Calu3 (cell line): ENCODE measurements around the gene PDGFD. TPM values are rescaled to one million over a fixed set of nuclear protein-coding genes. Genes with fewer than 3 reads are reported as not detected.

ENCODE experiments used
- BruUV-seq: library from RNA; stranded (reverse); fragments of 400-500 nt; replicated peaks from 2 replicates; lab custom pipeline; 2021; lab: Mats Ljungman, UMichigan
- CTCF ChIA-PET: fragments of 300-600 bp; sonication (Branson Sonifier 250); formaldehyde crosslinking; loops from one replicate; lab custom pipeline; 2022; ENCODE audit warnings: antibody characterized with exemption; lab: Charles Lee
- DNase-seq: peaks from one replicate; pipeline ENCODE4 v3.0.0; 2022
- H3K27ac Mint-ChIP-seq: one replicate; pipeline ENCODE4 v1.8.0; 2022; ENCODE audit warnings: mixed read lengths; ENCODE audit not compliant: unreplicated experiment
- H3K27me3 Mint-ChIP-seq: one replicate; pipeline ENCODE4 v1.8.0; 2022; ENCODE audit warnings: mixed read lengths; ENCODE audit not compliant: unreplicated experiment
- H3K36me3 Mint-ChIP-seq: one replicate; pipeline ENCODE4 v1.8.0; 2022; ENCODE audit warnings: mild to moderate bottlenecking, moderate library complexity, mixed read lengths; ENCODE audit not compliant: insufficient read depth, unreplicated experiment
- H3K4me1 Mint-ChIP-seq: one replicate; pipeline ENCODE4 v1.8.0; 2022; ENCODE audit warnings: mild to moderate bottlenecking, low read depth, mixed read lengths; ENCODE audit not compliant: unreplicated experiment
- H3K4me3 Mint-ChIP-seq: one replicate; pipeline ENCODE4 v1.8.0; 2022; ENCODE audit warnings: mild to moderate bottlenecking, low read depth, moderate library complexity, mixed read lengths; ENCODE audit not compliant: unreplicated experiment
- H3K9me3 Mint-ChIP-seq: one replicate; pipeline ENCODE4 v1.8.0; 2022; ENCODE audit warnings: low read depth, mixed read lengths; ENCODE audit not compliant: unreplicated experiment
- CTCF ChIP-seq: fragments of 200-600 bp; IDR thresholded peaks from one replicate; pipeline ENCODE4 v1.8.0; 2022; ENCODE audit warnings: antibody characterized with exemption; ENCODE audit not compliant: unreplicated experiment
- intact Hi-C: fragments of 100-400 bp; cut with micrococcal nuclease; formaldehyde crosslinking; loops from one replicate; pipeline ENCODE4 v1.10.0; 2022; ENCODE audit not compliant: unreplicated experiment
- total RNA-seq: library from RNA; stranded (reverse); gene quantifications from 2 replicates; pipeline ENCODE4 v1.2.3, GENCODE V29; 2022

The PDGFD gene
- total RNA-seq, 1 experiment from 2014 or later: 5.1 TPM

- intact Hi-C loops: no loop called here
- H3K4me3 Mint-ChIP-seq: no peak overlapping the region
- CTCF ChIA-PET: no interaction called here
- no peak for DNase-seq
- no peak for TF ChIP-seq CTCF
- H3K36me3 Mint-ChIP-seq: no peaks in the 10 kb centered on the region
- H3K9me3 Mint-ChIP-seq: peaks cover 3% of the 10 kb centered on the region
- no peak overlapping the region for H3K27ac Mint-ChIP-seq
- no peaks in the 10 kb centered on the region for H3K4me1 Mint-ChIP-seq
- H3K27me3 Mint-ChIP-seq: no peaks in the 10 kb centered on the region
- BruUV-seq: no TSS peak
These were observed 256.1 kb downstream of the PDGFD start for GRCh38 chr11:103907548-103908455.

- no peak overlapping the region for H3K4me3 Mint-ChIP-seq
- no peak for DNase-seq
- no peak overlapping the region for H3K27ac Mint-ChIP-seq
- H3K27me3 Mint-ChIP-seq: no peaks in the 10 kb centered on the region
- no TSS peak for BruUV-seq
- no peaks in the 10 kb centered on the region for H3K36me3 Mint-ChIP-seq
- intact Hi-C loops: no loop called here
- peaks cover 3% of the 10 kb centered on the region for H3K9me3 Mint-ChIP-seq
- no peaks in the 10 kb centered on the region for H3K4me1 Mint-ChIP-seq
- no peak for TF ChIP-seq CTCF
- CTCF ChIA-PET: interaction anchor here (0.5 kb wide), 1 partner anchor 332 kb away, joined by 3 read pairs; no protein-coding TSS in a partner anchor
These were observed 256.8 kb downstream of the PDGFD start for GRCh38 chr11:103907136-103907535.

- Mint-ChIP-seq H3K4me3 (no peak overlapping the region), H3K27ac (no peak overlapping the region), H3K9me3 (no peaks in the 10 kb centered on the region), H3K27me3 (no peaks in the 10 kb centered on the region), H3K4me1 (no peaks in the 10 kb centered on the region), H3K36me3 (no peaks in the 10 kb centered on the region)
- intact Hi-C loops: no loop called here
- BruUV-seq: no TSS peak
- no peak for TF ChIP-seq CTCF
- CTCF ChIA-PET: no interaction called here
- no peak for DNase-seq
These were observed 257.6 kb downstream of the PDGFD start for GRCh38 chr11:103906291-103906867.

GRCh38 chr11:103904324-103904667 is 259.7 kb downstream of the PDGFD start:
- no peaks in the 10 kb centered on the region for H3K9me3 Mint-ChIP-seq
- H3K36me3 Mint-ChIP-seq: no peaks in the 10 kb centered on the region
- no peak for TF ChIP-seq CTCF
- H3K27ac Mint-ChIP-seq: no peak overlapping the region
- no TSS peak for BruUV-seq
- H3K27me3 Mint-ChIP-seq: no peaks in the 10 kb centered on the region
- no peak overlapping the region for H3K4me3 Mint-ChIP-seq
- CTCF ChIA-PET: no interaction called here
- intact Hi-C loops: no loop called here
- DNase-seq: no peak
- H3K4me1 Mint-ChIP-seq: no peaks in the 10 kb centered on the region
